Mesenchymal stem cell (in vitro differentiated cells and primary cell): ENCODE results near the gene EFNA2.

Source experiments
- DNase-seq: peaks from one replicate; pipeline ENCODE4 v3.0.0-alpha.2; 2013
- H2AFZ ChIP-seq: one replicate; pipeline ENCODE4 v1.6.1; 2013; ENCODE audit warnings: low read depth, mild to moderate bottlenecking, control low read depth, inconsistent platforms, low read length, moderate library complexity
- H2AK5ac ChIP-seq: 2 replicates; pipeline ENCODE4 v1.6.1; 2013; ENCODE audit warnings: low read length, moderate library complexity, mild to moderate bottlenecking, inconsistent platforms; ENCODE audit not compliant: severe bottlenecking
- H2BK120ac ChIP-seq: one replicate; pipeline ENCODE4 v1.6.1; 2013; ENCODE audit warnings: low read depth, mild to moderate bottlenecking, inconsistent platforms, low read length, moderate library complexity
- H2BK12ac ChIP-seq, 2 experiments: one replicate each; pipeline ENCODE4 v1.6.1; 2013; ENCODE audit warnings: inconsistent platforms in 2 of 2, low read length in 2 of 2, mild to moderate bottlenecking in 2 of 2, moderate library complexity in 2 of 2, control low read depth in 1 of 2
- H2BK15ac ChIP-seq: one replicate; pipeline ENCODE4 v1.6.1; 2013; ENCODE audit warnings: mild to moderate bottlenecking, low read depth, inconsistent platforms; ENCODE audit not compliant: poor library complexity, severe bottlenecking
- H2BK5ac ChIP-seq: 2 replicates; pipeline ENCODE4 v1.6.1; 2013; ENCODE audit warnings: low read depth, mild to moderate bottlenecking, low read length, control low read depth, inconsistent platforms; ENCODE audit not compliant: poor library complexity, severe bottlenecking
- H3K14ac ChIP-seq, 2 experiments: one replicate each; pipeline ENCODE4 v1.6.1; 2013; ENCODE audit warnings: inconsistent platforms in 2 of 2, low read length in 2 of 2, control low read depth in 1 of 2, mild to moderate bottlenecking in 1 of 2, moderate library complexity in 1 of 2
- H3K18ac ChIP-seq, 2 experiments: one replicate each; pipeline ENCODE4 v1.6.1; 2013; ENCODE audit warnings: inconsistent platforms in 2 of 2, low read length in 2 of 2, control low read depth in 1 of 2, low read depth in 1 of 2, mild to moderate bottlenecking in 1 of 2
- H3K23ac ChIP-seq, 2 experiments: one replicate each; pipeline ENCODE4 v1.6.1; 2013; ENCODE audit warnings: inconsistent platforms in 2 of 2, low read length in 2 of 2, mild to moderate bottlenecking in 2 of 2, moderate library complexity in 2 of 2, control low read depth in 1 of 2
- H3K27ac ChIP-seq: 2 replicates; pipeline ENCODE4 v1.5.1; 2013; ENCODE audit warnings: mild to moderate bottlenecking, moderate library complexity, low read length, control low read depth, inconsistent platforms; ENCODE audit not compliant: poor library complexity, severe bottlenecking
- H3K27me3 ChIP-seq, 2 experiments: 2 replicates each; pipeline versions ENCODE4 v1.6.1 to v1.7.0; 2013; ENCODE audit warnings: low read length in 2 of 2, mild to moderate bottlenecking in 2 of 2, moderate library complexity in 2 of 2, control low read depth in 1 of 2, inconsistent platforms in 1 of 2; ENCODE audit not compliant: control insufficient read depth in 1 of 2, insufficient read depth in 1 of 2
- H3K36me3 ChIP-seq, 2 experiments: 2 replicates each; pipeline versions ENCODE4 v1.6.1 to v1.7.0; 2013; ENCODE audit warnings: low read length in 2 of 2, control low read depth in 1 of 2, inconsistent platforms in 1 of 2, low read depth in 1 of 2, mild to moderate bottlenecking in 1 of 2; ENCODE audit not compliant: insufficient read depth in 2 of 2, control insufficient read depth in 1 of 2
- H3K4ac ChIP-seq, 2 experiments: one replicate each; pipeline ENCODE4 v1.6.1; 2013; ENCODE audit warnings: inconsistent platforms in 2 of 2, low read length in 2 of 2, mild to moderate bottlenecking in 2 of 2, moderate library complexity in 2 of 2, control low read depth in 1 of 2, low read depth in 1 of 2
- H3K4me1 ChIP-seq: 2 replicates; pipeline ENCODE4 v1.6.1; 2013; ENCODE audit warnings: low read depth, low read length, control low read depth; ENCODE audit not compliant: control insufficient read depth, insufficient read depth
- H3K4me2 ChIP-seq: 2 replicates; pipeline ENCODE4 v1.6.1; 2013; ENCODE audit warnings: low read length, mild to moderate bottlenecking, inconsistent platforms; ENCODE audit not compliant: poor library complexity, severe bottlenecking
- H3K4me3 ChIP-seq, 2 experiments: 2 replicates each; pipeline versions ENCODE4 v1.5.1 to v1.7.0; 2013; ENCODE audit warnings: low read length in 2 of 2, mild to moderate bottlenecking in 2 of 2, control low read depth in 1 of 2, low read depth in 1 of 2; ENCODE audit not compliant: insufficient read depth in 1 of 2
- H3K79me1 ChIP-seq: replicated peaks from 2 replicates; pipeline ENCODE4 v1.6.1; 2013; ENCODE audit warnings: mild to moderate bottlenecking, control low read depth, low read length, inconsistent platforms; ENCODE audit not compliant: poor library complexity, severe bottlenecking
- H3K9ac ChIP-seq: 2 replicates; pipeline ENCODE4 v1.7.0; 2013; ENCODE audit warnings: mild to moderate bottlenecking, low read length, moderate library complexity
- H3K9me3 ChIP-seq: 2 replicates; pipeline ENCODE4 v1.7.0; 2013; ENCODE audit warnings: mild to moderate bottlenecking, low read length; ENCODE audit not compliant: control insufficient read depth
- H4K8ac ChIP-seq: one replicate; pipeline ENCODE4 v1.6.1; 2013; ENCODE audit warnings: inconsistent platforms, mild to moderate bottlenecking, low read length, moderate library complexity
- H4K91ac ChIP-seq: one replicate; pipeline ENCODE4 v1.6.1; 2013; ENCODE audit warnings: mild to moderate bottlenecking, low read length, inconsistent platforms
- WGBS: methylation state at CpG from one replicate; pipeline ENCODE4 v1.1.7; 2013; ENCODE audit warnings: mixed read lengths; 5-methylcytosine and 5-hydroxymethylcytosine counted together

Gene EFNA2

GRCh38 chr19:1240925-1241324 lies 44.7 kb upstream of the EFNA2 start:
- Histone ChIP-seq H2AFZ (no peak overlapping the region), H2BK120ac (no peak overlapping the region), H3K27me3 (no peaks in the 10 kb centered on the region), H3K9ac (peak overlapping the region; percentile 85), H3K4ac (no peak overlapping the region), H2AK5ac (no peak overlapping the region), H3K27ac (no peak overlapping the region), H3K9me3 (no peaks in the 10 kb centered on the region), H3K23ac (no peak overlapping the region), H2BK15ac (no peak overlapping the region), H3K4me3 (peak overlapping the region in 1 of 2 experiments; percentile 93), H4K8ac (no peak overlapping the region), H3K4me2 (peak overlapping the region; percentile 79), H3K14ac (no peak overlapping the region), H2BK5ac (peak overlapping the region; percentile 12), H4K91ac (no peak overlapping the region), H3K79me1 (peaks cover 23% of the 10 kb centered on the region), H3K4me1 (peaks cover 56% of the 10 kb centered on the region), H3K18ac (no peak overlapping the region), H2BK12ac (peak overlapping the region in 1 of 2 experiments; percentile 10), H3K36me3 (peaks cover 5 to 28% of the 10 kb centered on the region in 2 experiments)
- WGBS, result 83% methylated on average over 15 of the region's 15 CpGs
- no peak for DNase-seq

DNA sequence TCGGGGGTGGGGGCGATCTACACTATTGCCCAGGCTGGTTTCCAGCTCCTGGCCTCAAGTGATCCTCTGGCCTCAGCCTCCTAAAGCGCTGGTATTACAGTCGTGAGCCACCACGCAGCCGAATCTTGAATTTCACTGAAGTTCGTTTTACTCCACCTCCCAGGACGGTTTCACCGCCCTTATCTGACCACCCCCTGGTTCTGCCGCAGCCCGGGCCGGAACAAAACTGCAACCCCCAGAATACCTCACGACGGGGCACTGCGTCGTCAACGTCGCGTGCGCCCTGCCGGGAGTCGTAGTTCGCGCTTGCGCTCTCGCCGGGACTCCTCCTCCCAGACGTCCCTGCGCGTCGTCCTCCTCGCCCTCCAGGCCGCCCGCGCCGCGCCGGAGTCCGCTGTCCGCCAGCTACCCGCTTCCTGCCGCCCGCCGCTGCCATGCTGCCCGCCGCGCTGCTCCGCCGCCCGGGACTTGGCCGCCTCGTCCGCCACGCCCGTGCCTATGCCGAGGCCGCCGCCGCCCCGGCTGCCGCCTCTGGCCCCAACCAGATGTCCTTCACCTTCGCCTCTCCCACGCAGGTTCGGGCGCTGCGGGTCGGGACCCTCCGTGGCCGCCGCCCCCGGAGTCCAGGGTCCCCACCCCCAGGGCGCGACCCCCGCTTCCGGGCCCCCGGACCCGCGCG lies 44.1 kb upstream of the EFNA2 start, which contains the start of gene ATP5F1D:
Gene ATP5F1D, plus strand, starts transcription at position 335 of the 679 bp plus-strand sequence. Its CDS starts 100 bp downstream, at position 435.
- peak within 1 kb of the TSS; percentile 94 to 100 for H3K18ac ChIP-seq
- H2BK12ac ChIP-seq, result peak within 1 kb of the TSS in 1 of 2 experiments; percentile 92
- H2BK120ac ChIP-seq, result peak within 1 kb of the TSS; percentile 9
- H3K4me1 ChIP-seq, result peaks cover 56% of the 10 kb centered on the region
- peak within 1 kb of the TSS; percentile 90 to 93 for H3K4me3 ChIP-seq
- peak within 1 kb of the TSS; percentile 97 for H4K8ac ChIP-seq
- H2BK5ac ChIP-seq, result peak within 1 kb of the TSS; percentile 52
- no peak within 1 kb of the TSS for H3K27ac ChIP-seq
- H3K9me3 ChIP-seq, result no peaks in the 10 kb centered on the region
- peak within 1 kb of the TSS in 1 of 2 experiments; percentile 99 for H3K23ac ChIP-seq
- H2BK15ac ChIP-seq, result peak within 1 kb of the TSS; percentile 97
- peak within 1 kb of the TSS; percentile 96 for H4K91ac ChIP-seq
- no peaks in the 10 kb centered on the region for H3K27me3 ChIP-seq
- peak; percentile 95 for DNase-seq
- peak within 1 kb of the TSS; percentile 79 for H3K4me2 ChIP-seq
- H2AK5ac ChIP-seq, result peak within 1 kb of the TSS; percentile 53
- peaks cover 21% of the 10 kb centered on the region for H3K79me1 ChIP-seq
- H3K4ac ChIP-seq, result peak within 1 kb of the TSS; percentile 19 to 99
- H3K14ac ChIP-seq, result peak within 1 kb of the TSS; percentile 94 to 99
- peaks cover 5 to 29% of the 10 kb centered on the region in 2 experiments for H3K36me3 ChIP-seq
- no peak within 1 kb of the TSS for H2AFZ ChIP-seq
- WGBS, result 2% methylated on average over 79 of the region's 79 CpGs
- H3K9ac ChIP-seq, result peak within 1 kb of the TSS; percentile 85

DNA sequence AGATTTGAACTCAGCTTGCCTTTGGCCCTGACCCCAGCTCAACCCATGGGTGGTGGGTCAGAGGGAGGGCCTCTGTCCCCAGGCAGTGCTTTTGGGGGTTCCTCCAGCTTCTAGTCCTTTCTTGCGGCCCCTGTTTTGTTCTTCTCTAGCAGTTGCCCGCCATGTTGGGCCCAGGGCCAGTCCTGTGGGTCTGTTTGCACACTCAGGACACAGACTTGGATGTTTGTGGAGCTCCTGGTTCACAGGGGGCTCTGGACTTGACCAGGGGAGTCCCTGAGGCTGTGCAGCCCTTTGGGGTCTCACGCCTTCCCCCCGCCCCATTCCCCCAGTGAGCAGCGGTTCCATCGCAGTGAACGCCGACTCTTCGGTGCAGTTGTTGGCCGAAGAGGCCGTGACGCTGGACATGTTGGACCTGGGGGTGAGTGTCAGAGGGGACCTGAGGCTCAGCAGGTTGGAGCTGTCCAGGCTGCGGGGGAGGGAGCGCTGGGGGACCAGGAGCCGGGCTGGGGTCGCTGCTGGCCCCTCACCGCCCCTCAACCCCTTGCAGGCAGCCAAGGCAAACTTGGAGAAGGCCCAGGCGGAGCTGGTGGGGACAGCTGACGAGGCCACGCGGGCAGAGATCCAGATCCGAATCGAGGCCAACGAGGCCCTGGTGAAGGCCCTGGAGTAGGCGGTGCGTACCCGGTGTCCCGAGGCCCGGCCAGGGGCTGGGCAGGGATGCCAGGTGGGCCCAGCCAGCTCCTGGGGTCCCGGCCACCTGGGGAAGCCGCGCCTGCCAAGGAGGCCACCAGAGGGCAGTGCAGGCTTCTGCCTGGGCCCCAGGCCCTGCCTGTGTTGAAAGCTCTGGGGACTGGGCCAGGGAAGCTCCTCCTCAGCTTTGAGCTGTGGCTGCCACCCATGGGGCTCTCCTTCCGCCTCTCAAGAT lies 41.6 kb upstream of the EFNA2 start:
- peak overlapping the region; percentile 44 for H2BK15ac ChIP-seq
- 64% methylated on average over 33 of the region's 33 CpGs for WGBS
- peak overlapping the region in 1 of 2 experiments; percentile 56 for H3K14ac ChIP-seq
- H3K4me2 ChIP-seq, result peak overlapping the region; percentile 47
- H2AFZ ChIP-seq, result no peak overlapping the region
- H3K36me3 ChIP-seq, result peaks cover 5 to 29% of the 10 kb centered on the region in 2 experiments
- peak overlapping the region; percentile 68 for H3K9ac ChIP-seq
- peak overlapping the region in 1 of 2 experiments; percentile 65 for H3K4ac ChIP-seq
- H3K4me3 ChIP-seq, result peak overlapping the region in 1 of 2 experiments; percentile 68
- no peaks in the 10 kb centered on the region for H3K9me3 ChIP-seq
- peak overlapping the region; percentile 39 for H2AK5ac ChIP-seq
- H3K27me3 ChIP-seq, result no peaks in the 10 kb centered on the region
- H3K27ac ChIP-seq, result peak overlapping the region; percentile 62
- H2BK5ac ChIP-seq, result no peak overlapping the region
- H3K18ac ChIP-seq, result peak overlapping the region in 1 of 2 experiments; percentile 77
- peaks cover 62% of the 10 kb centered on the region for H3K4me1 ChIP-seq
- H4K91ac ChIP-seq, result peak overlapping the region; percentile 77
- H2BK12ac ChIP-seq, result peak overlapping the region in 1 of 2 experiments; percentile 8
- H3K23ac ChIP-seq, result no peak overlapping the region
- no peak overlapping the region for H2BK120ac ChIP-seq
- DNase-seq, result peak; percentile 83
- peaks cover 22% of the 10 kb centered on the region for H3K79me1 ChIP-seq
- peak overlapping the region; percentile 63 for H4K8ac ChIP-seq
